K562 (cell line): ENCODE data around the gene FKBP7. TPM values are rescaled to one million over a fixed set of nuclear protein-coding genes. Genes with fewer than 3 reads are reported as not detected.

ENCODE experiments used
- ATAC-seq: fragments of 200-7000 bp; cut with Tn5 transposase; 3 replicates; pipeline ENCODE4 v1.9.1; 2020; ENCODE audit warnings: moderate library complexity
- BruUV-seq: library from RNA; stranded (reverse); fragments of 400-500 nt; replicated peaks from 2 replicates; lab custom pipeline; 2021; lab: Mats Ljungman, UMichigan
- CTCF ChIA-PET: fragments of 300-600 bp; formaldehyde crosslinking; extraction: SDS; loops from one replicate; lab custom pipeline; 2021; ENCODE audit warnings: low intra/inter-chr PET ratio; lab: Yijun Ruan, JAX
- POLR2A ChIA-PET: fragments of 300-600, 350-650 bp; sonication (Branson Sonifier 250); formaldehyde crosslinking; extraction: SDS; loops from one replicate; lab custom pipeline; 2021; ENCODE audit warnings: antibody characterized with exemption, inconsistent platforms; lab: Yijun Ruan, JAX
- DNase-seq, 4 experiments: peaks; one replicate each; pipeline versions ENCODE4 v3.0.0 to v3.0.0-alpha.2; 2011 to 2018; ENCODE audit warnings: low spot score in 3 of 4, mixed read lengths in 3 of 4; ENCODE audit errors: extremely low read depth in 1 of 4
- FAIRE-seq: peaks from 2 replicates; lab custom pipeline; 2011; peaks lifted over from hg19 to GRCh38; lab: Jason Lieb, UNC
- H2AFZ ChIP-seq: 2 replicates; pipeline ENCODE4 v1.6.0; 2011; ENCODE audit warnings: low read depth, low read length, control low read depth, inconsistent platforms
- H3K27ac ChIP-seq: fragments of 200-600 bp; 3 replicates; pipeline ENCODE4 v1.8.0; 2011; ENCODE audit warnings: low read depth, mild to moderate bottlenecking, control low read depth, inconsistent platforms, low read length, moderate library complexity, mixed read lengths; ENCODE audit errors: extremely low read depth
- H3K27me3 ChIP-seq, 2 experiments: fragments of 300-600 bp in 1 of 2; 2 replicates in 1 of 2; 3 replicates in 1 of 2; pipeline versions ENCODE4 v1.6.0 to v1.8.0; 2011; ENCODE audit warnings: inconsistent platforms in 2 of 2, low read length in 2 of 2, mild to moderate bottlenecking in 1 of 2, mixed read lengths in 1 of 2, moderate library complexity in 1 of 2; ENCODE audit not compliant: control insufficient read depth in 2 of 2, insufficient read depth in 2 of 2
- H3K36me3 ChIP-seq: fragments of 300-600 bp; 3 replicates; pipeline ENCODE4 v1.8.0; 2011; ENCODE audit warnings: mild to moderate bottlenecking, low read length, inconsistent platforms; ENCODE audit not compliant: control insufficient read depth, insufficient read depth
- H3K4me1 ChIP-seq, 2 experiments: fragments of 200-600 bp in 1 of 2; replicated peaks in 1 of 2; 2 replicates in 1 of 2; 3 replicates in 1 of 2; pipeline versions ENCODE4 v1.5.1 to v1.8.0; 2011; ENCODE audit warnings: inconsistent platforms in 2 of 2, low read length in 2 of 2, mild to moderate bottlenecking in 1 of 2, mixed read lengths in 1 of 2, moderate library complexity in 1 of 2; ENCODE audit not compliant: control insufficient read depth in 2 of 2, insufficient read depth in 2 of 2
- H3K4me2 ChIP-seq: 2 replicates; pipeline ENCODE4 v1.6.1; 2011; ENCODE audit warnings: low read length, control low read depth, inconsistent platforms, mixed read lengths; ENCODE audit not compliant: insufficient read depth
- H3K4me3 ChIP-seq: fragments of 200-600 bp; sonication (generic), shearing (Covaris generic); 2 replicates; pipeline ENCODE4 v1.5.1; 2016; ENCODE audit warnings: control low read depth, inconsistent platforms
- H3K79me2 ChIP-seq: fragments of 200-600 bp; 3 replicates; pipeline ENCODE4 v1.8.0; 2011; ENCODE audit warnings: low read length, inconsistent platforms; ENCODE audit not compliant: control insufficient read depth, insufficient read depth
- H3K9ac ChIP-seq, 2 experiments: 2 replicates each; pipeline versions ENCODE4 v1.6.0 to v1.6.1; 2011; ENCODE audit warnings: low read depth in 2 of 2, low read length in 2 of 2, control low read depth in 1 of 2, inconsistent platforms in 1 of 2, mild to moderate bottlenecking in 1 of 2, mixed read lengths in 1 of 2; ENCODE audit not compliant: insufficient read depth in 1 of 2
- H3K9me1 ChIP-seq: one replicate; pipeline ENCODE4 v1.6.0; 2011; ENCODE audit warnings: inconsistent platforms, mild to moderate bottlenecking, low read length, moderate library complexity; ENCODE audit not compliant: control insufficient read depth, insufficient read depth
- H3K9me3 ChIP-seq: replicated peaks from 2 replicates; pipeline ENCODE4 v1.5.1; 2011; ENCODE audit warnings: low read depth, low read length, inconsistent platforms; ENCODE audit not compliant: control insufficient read depth, insufficient read depth
- H4K20me1 ChIP-seq: replicated peaks from 2 replicates; pipeline ENCODE4 v1.6.1; 2011; ENCODE audit warnings: low read length, inconsistent platforms, mixed read lengths; ENCODE audit not compliant: control insufficient read depth, insufficient read depth
- C11orf30 ChIP-seq: fragments of 450-650 bp; IDR thresholded peaks from 2 replicates; pipeline ENCODE4 v1.6.1; 2016; ENCODE audit warnings: low read depth, mild to moderate bottlenecking
- CEBPG ChIP-seq, 3 experiments: fragments of 200-800 bp in 1 of 3; sonication (Bioruptor generic) in 1 of 3; sonication (generic) in 1 of 3; formaldehyde crosslinking in 1 of 3; IDR thresholded peaks in 2 of 3; conservative IDR thresholded peaks in 1 of 3; 2 replicates each; pipeline versions ENCODE4 v1.6.1 to v1.8.0; 2016 to 2022; ENCODE audit warnings: missing compliant biosample characterization in 2 of 3, missing genetic modification characterization in 2 of 3, mild to moderate bottlenecking in 1 of 3, missing genetic modification reagents in 1 of 3
- EHMT2 ChIP-seq: fragments of 450-650 bp; IDR thresholded peaks from 2 replicates; pipeline ENCODE4 v1.6.1; 2018; ENCODE audit warnings: antibody characterized with exemption
- MAFG ChIP-seq: fragments of 450-650 bp; conservative IDR thresholded peaks from 2 replicates; pipeline ENCODE4 v1.6.1; 2016; ENCODE audit warnings: missing genetic modification characterization, missing compliant biosample characterization
- SMAD1 ChIP-seq: fragments of 150-350 bp; IDR thresholded peaks from 2 replicates; pipeline ENCODE4 v1.6.1; 2014; ENCODE audit warnings: low read length, low read depth; ENCODE audit not compliant: partially characterized antibody
- ZNF316 ChIP-seq: fragments of 450-650 bp; IDR thresholded peaks from 2 replicates; pipeline ENCODE4 v1.6.1; 2016
- ZNF408 ChIP-seq: fragments of 250-450 bp; sonication (Bioruptor Pico); IDR thresholded peaks from 2 replicates; pipeline ENCODE4 v1.4.0; 2020; ENCODE audit warnings: low read depth, mild to moderate bottlenecking, moderate library complexity
- WGBS: fragments of 100-300 bp; shearing (Covaris generic); methylation state at CpG from one replicate; pipeline ENCODE4 v1.1.6; 2016; ENCODE audit warnings: low coverage, mixed read lengths; ENCODE audit not compliant: insufficient coverage; ENCODE audit errors: missing lambda C conversion rate; 5-methylcytosine and 5-hydroxymethylcytosine counted together
- in situ Hi-C: fragments of 300-500 bp; cut with MboI; formaldehyde crosslinking; loops from 4 replicates; pipeline ENCODE4 v1.15.0; 2018; ENCODE audit warnings: inconsistent platforms, mixed read lengths
- intact Hi-C: fragments of 100-400 bp; cut with micrococcal nuclease; formaldehyde crosslinking; loops from 2 replicates; pipeline ENCODE4 v1.14.2; 2022
- polyA plus RNA-seq, 8 experiments: library from polyadenylated mRNA; depleted of rRNA in 4 of 8; stranded (reverse) in 5 of 8; unstranded in 3 of 8; fragments of >200 nt; fragmentation: Nextera tagmentation in 2 of 8; fragmentation: Illumina TruSeq in 1 of 8; extraction: Ambion mirVana in 2 of 8; extraction: Trizol in 1 of 8; gene quantifications; 2 replicates each; pipeline versions ENCODE4 v1.2.1 to v1.2.3, GENCODE V29; 2011 to 2014; ENCODE audit warnings: inconsistent platforms in 1 of 8, missing spikeins in 1 of 8
- total RNA-seq, 7 experiments: library from RNA; depleted of rRNA in 6 of 7; stranded (reverse); fragments of >200 nt in 6 of 7; fragmentation: Illumina TruSeq in 2 of 7; extraction: Trizol in 2 of 7; gene quantifications; 2 replicates each; pipeline versions ENCODE4 v1.2.1 to v1.2.3, GENCODE V29; 2011 to 2021; ENCODE audit warnings: low replicate concordance in 1 of 7

FKBP7 gene
- total and polyA plus RNA-seq, 9 of the 15 experiments (the other 6 are each of a cell fraction or from before 2014, with no cell fraction given) = 6.1 to 23.2 (median 19.0) TPM

GRCh38 chr2:178506101-178506500, 27.7 kb upstream of the FKBP7 start:
- FAIRE-seq = no peak
- CTCF ChIA-PET = no interaction called here

DNA sequence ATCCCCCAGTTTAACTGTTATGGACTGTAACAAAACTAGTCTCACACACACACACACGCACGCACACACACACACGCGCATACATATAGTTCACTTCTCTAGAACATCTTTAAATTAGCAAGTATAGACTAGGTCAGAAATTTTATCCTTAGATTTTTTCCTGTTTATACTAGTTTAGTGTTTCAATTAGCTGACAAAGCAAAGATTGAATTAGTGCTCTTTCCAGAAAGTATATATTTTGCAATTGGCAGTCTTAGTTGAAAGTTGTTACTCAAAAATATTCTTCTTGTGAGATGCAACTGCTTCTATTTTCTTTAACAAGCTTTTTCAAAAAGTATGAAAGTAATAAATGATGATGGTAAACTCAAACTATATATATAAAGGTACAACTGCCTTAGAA, 24.4 kb upstream of the FKBP7 start:
- no peak for FAIRE-seq
- 91% methylated on average over 4 of the region's 4 CpGs for WGBS
- Histone ChIP-seq H3K36me3 (peaks cover 65% of the 10 kb centered on the region), H3K27ac (no peak overlapping the region), H3K4me1 (peaks cover 0 to 5% of the 10 kb centered on the region in 2 experiments; a peak in 2 of 5 replicates), H2AFZ (no peak overlapping the region), H3K27me3 (no peaks in the 10 kb centered on the region), H3K4me2 (no peak overlapping the region), H3K9me1 (no peaks in the 10 kb centered on the region), H3K4me3 (no peak overlapping the region), H3K79me2 (no peaks in the 10 kb centered on the region), H3K9me3 (no peaks in the 10 kb centered on the region), H3K9ac (no peak overlapping the region), H4K20me1 (no peaks in the 10 kb centered on the region)
- TF ChIP-seq ZNF316 (peak; percentile 66), C11orf30 (0 out of 2 replicates have a peak, but pooled peaks have one; percentile 38), MAFG (tag) (peak; percentile 18; the same call in 1 of the 2 replicates), ZNF408 (CRISPR knock-in tag) (no peak)
- no peak for ATAC-seq
- POLR2A ChIA-PET = interaction anchor here (1.0 kb wide), 1 partner anchor 11 kb away, joined by 4 read pairs; no protein-coding TSS in a partner anchor
- BruUV-seq = no TSS peak
- in situ Hi-C loops (no loop called here), intact Hi-C loops (no loop called here)
- CTCF ChIA-PET = no interaction called here
- no peak for DNase-seq

More at GRCh38 chr2:178506101-178506500, 27.7 kb upstream of the FKBP7 start:
- Histone ChIP-seq H3K27me3 (no peaks in the 10 kb centered on the region), H2AFZ (no peak overlapping the region), H4K20me1 (no peaks in the 10 kb centered on the region), H3K4me1 (no peaks in the 10 kb centered on the region), H3K9me1 (no peaks in the 10 kb centered on the region), H3K79me2 (no peaks in the 10 kb centered on the region), H3K36me3 (peaks cover 39% of the 10 kb centered on the region), H3K9ac (no peak overlapping the region), H3K27ac (no peak overlapping the region), H3K4me3 (no peak overlapping the region), H3K9me3 (no peaks in the 10 kb centered on the region), H3K4me2 (no peak overlapping the region)
- DNase-seq (no peak), ATAC-seq (no peak)
- intact Hi-C loops = no loop called here
- in situ Hi-C loops = no loop called here
- POLR2A ChIA-PET = interaction anchor here (0.8 to 1.4 kb wide), 2 partner anchors 10 to 16 kb away, joined by 3 read pairs; no protein-coding TSS in a partner anchor
- BruUV-seq = no TSS peak
- WGBS = 100% methylated on average over 1 of the region's 1 CpG
- no peak for TF ChIP-seq SMAD1
- TF ChIP-seq CEBPG (CRISPR knock-in tag; IDR thresholded peaks at IDR 0.05) = no peak
- TF ChIP-seq CEBPG (tag; conservative IDR thresholded peaks at IDR 0.05 in 1 of 2, IDR thresholded peaks at IDR 0.05 in 1 of 2) = 0 out of 4 replicates have a peak, but pooled peaks of 1 of the 2 experiments have one; percentile 16
- no peak for TF ChIP-seq EHMT2
- TF ChIP-seq, all 486 proteins: peak for 1
